CD14-positive monocyte (primary cell): ENCODE data around the gene SV2A. TPM values are rescaled to one million over a fixed set of nuclear protein-coding genes. Genes with fewer than 3 reads are reported as not detected.
"Not testable (repeated sequence)": the region's sequence is repeated elsewhere in the genome, so short reads cannot be mapped to it uniquely, and the experiment has no call there.

ENCODE experiments used
- DNase-seq, 3 donors: peaks; one replicate each; pipeline ENCODE4 v3.0.0-alpha.2; 2011 to 2022
- H2AFZ ChIP-seq: 2 replicates; pipeline ENCODE4 v1.6.0; 2012; ENCODE audit warnings: mild to moderate bottlenecking, low read depth, low read length, inconsistent platforms; ENCODE audit not compliant: insufficient read depth, poor library complexity, severe bottlenecking
- H3K27ac ChIP-seq, 2 donors: 1 replicate in 1 of 2; 2 replicates in 1 of 2; pipeline ENCODE4 v1.5.1; 2012 to 2013; ENCODE audit warnings: low read length in 2 of 2, control low read depth in 1 of 2, inconsistent platforms in 1 of 2, low read depth in 1 of 2, mild to moderate bottlenecking in 1 of 2
- H3K27me3 ChIP-seq, 2 donors: one replicate each; pipeline versions ENCODE4 v1.6.0 to v1.6.1; 2011 to 2013; ENCODE audit warnings: low read length in 2 of 2; ENCODE audit not compliant: control insufficient read depth in 2 of 2, insufficient read depth in 2 of 2
- H3K36me3 ChIP-seq, 2 donors: replicated peaks in 1 of 2; 1 replicate in 1 of 2; 2 replicates in 1 of 2; pipeline versions ENCODE4 v1.5.1 to v1.6.1; 2012 to 2013; ENCODE audit warnings: low read length in 2 of 2, control low read depth in 1 of 2, inconsistent platforms in 1 of 2, mild to moderate bottlenecking in 1 of 2; ENCODE audit not compliant: insufficient read depth in 2 of 2, control insufficient read depth in 1 of 2
- H3K4me1 ChIP-seq, 2 donors: 1 replicate in 1 of 2; 2 replicates in 1 of 2; pipeline versions ENCODE4 v1.5.1 to v1.6.1; 2012 to 2013; ENCODE audit warnings: low read length in 2 of 2, control low read depth in 1 of 2, inconsistent platforms in 1 of 2, mild to moderate bottlenecking in 1 of 2, moderate library complexity in 1 of 2; ENCODE audit not compliant: insufficient read depth in 2 of 2, control insufficient read depth in 1 of 2
- H3K4me2 ChIP-seq: replicated peaks from 2 replicates; pipeline ENCODE3; 2012; ENCODE audit warnings: low read length, moderate library complexity, mild to moderate bottlenecking; ENCODE audit not compliant: poor library complexity, severe bottlenecking; ENCODE audit errors: extremely low read depth
- H3K4me3 ChIP-seq, 3 experiments: fragments of 200-600 bp in 1 of 3; sonication (generic) in 1 of 3; replicated peaks in 1 of 3; 1 replicate in 2 of 3; 2 replicates in 1 of 3; pipeline ENCODE4 v1.5.1; 2011 to 2013; ENCODE audit warnings: low read length in 3 of 3, mild to moderate bottlenecking in 3 of 3, control low read depth in 2 of 3, low read depth in 2 of 3, inconsistent platforms in 1 of 3, moderate library complexity in 1 of 3
- H3K79me2 ChIP-seq: 2 replicates; pipeline ENCODE4 v1.6.0; 2012; ENCODE audit warnings: mild to moderate bottlenecking, control low read depth, inconsistent platforms, low read length, moderate library complexity; ENCODE audit not compliant: insufficient read depth
- H3K9ac ChIP-seq: 2 replicates; pipeline ENCODE4 v1.6.0; 2017; ENCODE audit warnings: low read length, mild to moderate bottlenecking; ENCODE audit not compliant: insufficient read depth, poor library complexity, severe bottlenecking
- H3K9me3 ChIP-seq, 2 donors: replicated peaks in 1 of 2; 1 replicate in 1 of 2; 2 replicates in 1 of 2; pipeline versions ENCODE4 v1.5.1 to v1.6.1; 2012 to 2013; ENCODE audit warnings: low read length in 2 of 2, control low read depth in 1 of 2; ENCODE audit not compliant: control insufficient read depth in 1 of 2, insufficient read depth in 1 of 2
- H4K20me1 ChIP-seq: 2 replicates; pipeline ENCODE4 v1.6.0; 2012; ENCODE audit warnings: mild to moderate bottlenecking, low read length, control low read depth, moderate library complexity; ENCODE audit not compliant: insufficient read depth
- H3K27ac Mint-ChIP-seq, 7 donors: one replicate each; pipeline ENCODE4 v1.8.0; 2020; ENCODE audit warnings: mild to moderate bottlenecking in 7 of 7, mixed read lengths in 7 of 7, moderate library complexity in 6 of 7, inconsistent platforms in 2 of 7
- H3K27me3 Mint-ChIP-seq, 3 donors: one replicate each; pipeline ENCODE4 v1.8.0; 2021 to 2022; ENCODE audit warnings: low read depth in 3 of 3, mild to moderate bottlenecking in 3 of 3, mixed read lengths in 3 of 3, moderate library complexity in 3 of 3, inconsistent platforms in 1 of 3
- H3K36me3 Mint-ChIP-seq, 2 donors: one replicate each; pipeline ENCODE4 v1.8.0; 2020; ENCODE audit warnings: mixed read lengths in 2 of 2, inconsistent platforms in 1 of 2, mild to moderate bottlenecking in 1 of 2
- H3K4me1 Mint-ChIP-seq: one replicate; pipeline ENCODE4 v1.8.0; 2020; ENCODE audit warnings: mild to moderate bottlenecking, mixed read lengths
- H3K4me3 Mint-ChIP-seq, 2 donors: one replicate each; pipeline ENCODE4 v1.8.0; 2020; ENCODE audit warnings: mild to moderate bottlenecking in 2 of 2, mixed read lengths in 2 of 2, moderate library complexity in 1 of 2
- H3K9me3 Mint-ChIP-seq, 7 donors: one replicate each; pipeline ENCODE4 v1.8.0; 2020 to 2022; ENCODE audit warnings: mixed read lengths in 7 of 7, mild to moderate bottlenecking in 6 of 7, moderate library complexity in 6 of 7, inconsistent platforms in 2 of 7
- WGBS: methylation state at CpG from one replicate; pipeline ENCODE4 v1.1.5; 2013; ENCODE audit warnings: missing lambda C conversion rate; ENCODE audit not compliant: insufficient coverage; 5-methylcytosine and 5-hydroxymethylcytosine counted together
- intact Hi-C, 2 donors: fragments of 100-400 bp; cut with micrococcal nuclease; formaldehyde crosslinking; loops; one replicate each; pipeline versions ENCODE4 v1.15.0 to v1.15.1; 2023
- polyA plus RNA-seq, 3 donors: library from polyadenylated mRNA; depleted of rRNA in 1 of 3; unstranded in 2 of 3; stranded (reverse) in 1 of 3; fragments of 300-500 nt in 2 of 3; fragments of >200 nt in 1 of 3; fragmentation: Illumina TruSeq in 2 of 3; gene quantifications; 1 replicate in 2 of 3; 2 replicates in 1 of 3; pipeline ENCODE4 v1.2.3, GENCODE V29; 2012 to 2021
- TF ChIP-seq, protein P1 (sequence below): fragments of 200-600 bp; IDR thresholded peaks from one replicate; pipeline ENCODE4 v1.8.0; 2022; ENCODE audit warnings: antibody characterized with exemption, mild to moderate bottlenecking

Gene SV2A
- polyA plus RNA-seq, 3 donors, result 0.07 to 0.17 (median 0.14) TPM

DNA sequence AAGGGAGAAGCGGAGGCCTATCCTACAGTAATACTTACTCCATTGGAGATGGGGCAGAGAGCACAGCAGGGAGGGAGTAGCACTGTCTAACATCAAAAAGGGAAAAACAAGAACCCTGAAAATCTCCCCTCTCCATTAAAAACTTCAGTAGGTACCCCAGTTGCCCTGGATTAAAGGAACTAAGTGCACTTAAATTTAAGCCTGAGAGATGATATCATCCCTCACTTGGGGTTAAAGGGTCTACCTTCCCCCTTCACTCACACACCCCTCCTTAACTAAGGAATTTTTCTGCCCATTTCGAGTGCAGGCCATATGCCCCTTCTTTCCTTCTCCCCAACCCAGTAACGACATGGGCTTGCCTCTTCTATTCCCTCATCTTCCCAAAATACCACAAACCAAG lies 22.8 kb upstream of the SV2A start:
- H3K4me1 ChIP-seq, result peaks cover 33 to 44% of the 10 kb centered on the region in 2 donors
- Mint-ChIP-seq H3K4me3 (no peak overlapping the region), H3K27ac (no peak overlapping the region)

DNA sequence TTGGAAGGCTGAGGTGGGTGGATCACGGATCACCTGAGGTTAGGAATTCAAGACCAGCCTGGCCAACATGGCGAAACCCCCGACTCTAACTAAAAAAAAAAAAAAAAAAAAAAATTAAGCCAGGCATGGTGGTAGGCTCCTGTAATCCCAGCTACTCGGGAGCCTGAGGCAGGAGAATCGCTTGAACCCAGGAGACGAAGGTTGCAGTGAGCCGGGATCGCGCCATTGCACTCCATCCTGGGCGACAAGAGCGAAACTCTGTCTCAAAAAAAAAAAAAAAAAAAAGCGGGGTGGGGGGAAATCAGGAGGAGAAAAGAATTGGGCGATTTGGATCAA lies 21.0 kb upstream of the SV2A start:
- not testable (repeated sequence) for H3K27me3 ChIP-seq, H3K9me3 Mint-ChIP-seq, H3K9me3 ChIP-seq, H3K27me3 Mint-ChIP-seq, H3K79me2 ChIP-seq, DNase-seq, H3K36me3 ChIP-seq, H4K20me1 ChIP-seq, H3K36me3 Mint-ChIP-seq, H3K9ac ChIP-seq
- H3K4me3 ChIP-seq, result peak overlapping the region in 1 of 3 experiments; percentile 31
- intact Hi-C loops, result loop anchor here in 1 of 2 donors (5.0 to 10.0 kb wide), 3 partner anchors 41 to 246 kb away; partner anchors contain the start of gene BOLA1
- Mint-ChIP-seq H3K27ac (peak overlapping the region in 6 of 7 donors; percentile 84 to 95 (median 92)), H3K4me1 (peaks cover 53% of the 10 kb centered on the region), H3K4me3 (peak overlapping the region in 1 of 2 donors; percentile 55)
- H2AFZ ChIP-seq, result peak overlapping the region; percentile 18
- peak overlapping the region; percentile 41 for H3K4me2 ChIP-seq
- peaks cover 33 to 55% of the 10 kb centered on the region in 2 donors for H3K4me1 ChIP-seq
- WGBS, result no CpG with 5 or more reads among the region's 13 CpGs
- peak overlapping the region; percentile 22 to 51 for H3K27ac ChIP-seq

More for the DNA sequence above, 22.8 kb upstream of the SV2A start:
- TF ChIP-seq, protein P1, sequence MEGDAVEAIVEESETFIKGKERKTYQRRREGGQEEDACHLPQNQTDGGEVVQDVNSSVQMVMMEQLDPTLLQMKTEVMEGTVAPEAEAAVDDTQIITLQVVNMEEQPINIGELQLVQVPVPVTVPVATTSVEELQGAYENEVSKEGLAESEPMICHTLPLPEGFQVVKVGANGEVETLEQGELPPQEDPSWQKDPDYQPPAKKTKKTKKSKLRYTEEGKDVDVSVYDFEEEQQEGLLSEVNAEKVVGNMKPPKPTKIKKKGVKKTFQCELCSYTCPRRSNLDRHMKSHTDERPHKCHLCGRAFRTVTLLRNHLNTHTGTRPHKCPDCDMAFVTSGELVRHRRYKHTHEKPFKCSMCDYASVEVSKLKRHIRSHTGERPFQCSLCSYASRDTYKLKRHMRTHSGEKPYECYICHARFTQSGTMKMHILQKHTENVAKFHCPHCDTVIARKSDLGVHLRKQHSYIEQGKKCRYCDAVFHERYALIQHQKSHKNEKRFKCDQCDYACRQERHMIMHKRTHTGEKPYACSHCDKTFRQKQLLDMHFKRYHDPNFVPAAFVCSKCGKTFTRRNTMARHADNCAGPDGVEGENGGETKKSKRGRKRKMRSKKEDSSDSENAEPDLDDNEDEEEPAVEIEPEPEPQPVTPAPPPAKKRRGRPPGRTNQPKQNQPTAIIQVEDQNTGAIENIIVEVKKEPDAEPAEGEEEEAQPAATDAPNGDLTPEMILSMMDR, result no peak
- intact Hi-C loops, result no loop called here
- peaks cover 9 to 20% (median 10%) of the 10 kb centered on the region in 3 donors for H3K27me3 Mint-ChIP-seq
- Histone ChIP-seq H3K27me3 (peaks cover 0 to 7% of the 10 kb centered on the region in 2 donors), H3K4me3 (no peak overlapping the region), H4K20me1 (no peaks in the 10 kb centered on the region), H3K36me3 (no peaks in the 10 kb centered on the region), H3K9ac (no peak overlapping the region), H3K79me2 (no peaks in the 10 kb centered on the region), H3K9me3 (no peaks in the 10 kb centered on the region), H3K4me2 (no peak overlapping the region), H3K27ac (no peak overlapping the region), H2AFZ (no peak overlapping the region)
- H3K4me1 Mint-ChIP-seq, result peaks cover 41% of the 10 kb centered on the region
- no peak for DNase-seq
- H3K9me3 Mint-ChIP-seq, result peaks cover 0 to 2% (median 0%) of the 10 kb centered on the region in 7 donors
- H3K36me3 Mint-ChIP-seq, result peaks cover 1 to 3% of the 10 kb centered on the region in 2 donors
- WGBS, result 100% methylated on average over 2 of the region's 3 CpGs
